HCEC 1CT (cell line): ENCODE results near the gene ZNF513.
"Not testable (repeated sequence)": the region's sequence is repeated elsewhere in the genome, so short reads cannot be mapped to it uniquely, and the experiment has no call there.

Source experiments
- DNase-seq: peaks from one replicate; pipeline ENCODE4 v3.0.0-alpha.2; 2017

Gene ZNF513

GRCh38 chr2:27380626-27381545, at the start of gene ZNF513:
Gene ZNF513, minus strand, starts transcription at chr2:27380734. Its CDS starts 208 bp downstream, at chr2:27380526.
- DNase-seq = peak; percentile 96

DNA sequence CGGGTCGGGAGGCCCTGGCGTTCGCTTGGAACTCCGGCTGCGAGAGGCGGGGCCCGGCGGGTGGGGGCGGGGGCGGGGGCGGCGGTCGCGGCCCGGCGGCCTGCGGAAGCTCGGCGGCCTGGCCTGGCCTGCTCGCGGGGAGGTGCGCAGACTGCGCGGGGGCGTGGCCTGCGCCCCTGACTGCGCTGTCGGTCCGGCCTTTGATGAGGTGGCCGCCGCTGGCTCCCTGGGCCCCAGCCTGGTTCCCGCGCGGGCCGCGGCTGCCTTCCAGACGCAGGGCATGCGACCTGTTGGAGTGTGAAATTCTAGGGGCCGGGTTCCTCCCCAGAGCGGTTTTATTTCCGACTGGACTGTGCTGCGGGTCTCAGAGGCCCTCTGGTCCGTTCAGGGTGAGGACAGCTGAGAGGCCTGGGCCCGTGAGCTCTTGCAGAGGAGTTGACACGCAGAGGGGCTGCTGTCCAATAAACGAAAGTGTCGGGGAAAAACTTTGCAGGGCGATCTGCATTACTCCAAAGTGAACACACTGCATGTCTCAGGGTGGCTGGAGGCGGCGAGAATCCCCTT, 48.5 kb upstream of the ZNF513 start:
- peak; percentile 88 for DNase-seq

- DNase-seq = peak; percentile 87
Observed at GRCh38 chr2:27428213-27428977, 47.9 kb upstream of the ZNF513 start, which contains the start of gene NRBP1. Gene NRBP1, plus strand, starts transcription at chr2:27428631. Its CDS starts 4,643 bp downstream, at chr2:27433274.

- DNase-seq = no peak
Observed at GRCh38 chr2:27427863-27428212, 47.3 kb upstream of the ZNF513 start.

DNA sequence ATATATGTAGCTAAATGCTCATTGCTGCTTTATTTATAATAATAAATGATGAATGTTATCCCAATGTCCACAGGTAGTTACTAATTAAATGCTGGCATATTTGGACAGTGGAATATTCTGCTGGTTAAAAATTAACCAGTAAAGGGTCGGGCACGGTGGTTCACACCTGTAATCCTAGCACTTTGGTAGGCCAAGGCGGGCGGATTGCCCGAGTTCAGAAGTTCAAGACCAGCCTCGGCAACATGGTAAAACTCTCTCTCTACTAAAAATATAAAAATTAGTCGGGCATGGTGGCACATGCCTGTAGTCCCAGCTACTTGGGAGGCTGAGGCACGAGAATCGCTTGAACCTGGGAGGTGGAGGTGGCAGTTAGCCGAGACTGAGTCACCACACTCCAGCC, 44.5 kb upstream of the ZNF513 start:
- not testable (repeated sequence) for DNase-seq

DNA sequence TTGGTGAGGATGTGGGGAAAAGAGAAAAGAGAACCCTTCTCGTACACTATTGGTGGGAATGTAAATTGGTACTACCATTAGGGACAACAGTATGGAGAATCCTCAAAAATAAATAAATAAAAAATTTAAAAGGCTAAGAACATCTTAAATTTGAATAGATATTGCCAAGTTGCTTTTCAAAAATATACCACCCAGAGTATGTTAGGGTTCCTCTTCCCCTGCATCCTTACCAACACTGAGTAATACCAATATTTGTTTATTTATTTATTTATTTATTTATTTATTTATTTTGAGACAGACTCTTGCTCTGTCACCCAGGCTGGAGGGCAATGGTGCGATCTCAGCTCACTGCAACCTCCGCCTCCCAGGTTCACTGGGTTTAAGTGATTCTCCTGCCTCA, 42.4 kb upstream of the ZNF513 start:
- no peak for DNase-seq

- no peak for DNase-seq
Observed at GRCh38 chr2:27421660-27422250, 41.2 kb upstream of the ZNF513 start.

DNA sequence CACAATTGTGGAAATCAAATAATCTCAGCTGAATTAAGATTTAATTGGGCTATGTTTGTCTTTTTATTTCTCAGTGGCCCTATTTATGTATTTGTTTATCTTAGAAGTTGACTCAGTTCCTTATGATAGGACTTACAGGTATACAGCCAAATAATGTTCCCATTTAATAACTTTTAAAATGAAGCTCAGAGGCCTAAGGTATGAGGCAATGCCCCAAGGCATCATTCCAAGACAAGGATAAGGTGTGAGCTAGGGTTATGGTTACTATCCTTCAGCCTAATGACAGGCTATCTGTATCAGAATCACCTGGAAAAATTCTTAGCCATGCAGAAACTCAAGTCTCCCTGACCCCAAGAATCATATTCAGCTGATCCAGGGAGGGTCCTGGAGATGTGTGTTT, 40.5 kb upstream of the ZNF513 start:
- no peak for DNase-seq

- no peak for DNase-seq
Observed at GRCh38 chr2:27416151-27416550, 35.6 kb upstream of the ZNF513 start.

DNA sequence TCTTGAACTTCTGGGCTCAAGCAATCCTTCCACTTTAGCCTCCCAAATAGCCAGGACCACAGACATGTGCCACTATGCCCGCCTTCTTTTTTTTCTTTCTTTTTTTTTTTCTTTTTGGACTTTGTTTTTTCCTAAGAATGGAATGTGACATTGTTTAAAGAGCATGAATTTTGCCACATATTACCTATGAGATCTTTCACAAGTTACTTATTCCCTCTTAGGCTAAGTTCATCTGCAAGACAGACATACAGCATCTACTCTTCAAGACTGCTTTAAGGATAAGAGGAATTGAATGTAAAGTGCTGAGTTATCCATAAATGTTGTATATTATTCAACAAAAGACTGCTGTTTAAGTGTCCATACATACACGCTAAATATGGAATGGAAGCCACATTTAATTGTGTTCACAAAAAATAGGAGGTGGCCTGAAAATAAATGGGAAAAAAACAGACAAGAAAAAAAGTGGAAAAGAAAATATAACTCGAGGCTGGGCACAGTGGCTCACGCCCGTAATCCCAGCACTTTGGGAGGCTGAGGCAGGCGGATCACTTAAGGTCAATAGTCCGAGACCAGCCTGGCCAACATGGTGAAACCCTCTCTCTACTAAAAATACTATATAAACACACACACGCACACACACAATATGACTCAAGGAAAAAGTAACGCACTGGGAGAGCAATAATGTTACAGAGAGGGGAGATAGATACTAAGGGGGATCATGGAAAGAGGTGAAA, 32.1 kb upstream of the ZNF513 start:
- no peak for DNase-seq

DNA sequence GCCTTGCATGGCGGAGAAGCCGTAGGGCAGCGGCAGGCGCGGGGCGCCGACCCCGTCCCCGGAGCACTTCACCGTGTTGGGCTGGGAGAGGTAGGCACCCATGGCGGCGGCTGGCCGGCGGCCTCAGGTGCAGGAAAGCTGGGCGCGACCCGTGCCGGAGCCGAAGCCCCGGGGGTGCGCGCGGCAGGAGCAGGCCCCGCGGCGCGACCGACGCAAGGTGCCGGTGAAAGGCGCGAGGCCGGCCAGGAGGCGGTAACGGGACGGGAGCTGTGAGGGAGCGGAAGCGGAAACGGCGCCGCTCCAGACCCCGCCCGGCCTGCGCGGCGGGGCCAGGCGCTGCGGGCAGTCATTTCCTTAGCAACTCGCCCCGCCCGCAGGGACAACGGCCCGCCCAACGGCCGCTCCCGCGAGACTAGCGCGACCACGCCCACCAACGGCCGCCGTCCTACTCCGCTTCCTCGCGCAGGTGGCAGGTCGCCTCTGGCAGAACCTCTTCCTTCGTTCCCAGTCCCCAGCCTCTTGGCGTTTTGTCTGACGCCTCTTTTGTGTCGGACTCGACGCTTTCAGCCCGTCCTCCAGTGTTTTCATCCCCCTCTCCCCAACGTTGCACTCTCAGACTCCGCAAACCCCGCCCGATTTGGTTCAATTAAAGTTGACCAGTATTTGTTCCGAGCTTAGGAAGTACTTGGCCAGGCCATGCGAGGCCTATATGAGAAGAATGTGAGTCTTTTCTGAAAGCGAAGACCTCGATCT, 29.0 kb upstream of the ZNF513 start, which contains the start of gene PPM1G:
TSS of gene PPM1G (minus strand) at position 271 of the 753 bp plus-strand sequence. CDS start at position 102, 169 bp downstream.
- DNase-seq = peak; percentile 92

GRCh38 chr2:27408601-27409320, 28.2 kb upstream of the ZNF513 start:
- DNase-seq = no peak

GRCh38 chr2:27407798-27408491, 27.4 kb upstream of the ZNF513 start:
- peak; percentile 49 for DNase-seq

- DNase-seq = no peak
Observed at GRCh38 chr2:27400348-27401135, 20.0 kb upstream of the ZNF513 start.

DNA sequence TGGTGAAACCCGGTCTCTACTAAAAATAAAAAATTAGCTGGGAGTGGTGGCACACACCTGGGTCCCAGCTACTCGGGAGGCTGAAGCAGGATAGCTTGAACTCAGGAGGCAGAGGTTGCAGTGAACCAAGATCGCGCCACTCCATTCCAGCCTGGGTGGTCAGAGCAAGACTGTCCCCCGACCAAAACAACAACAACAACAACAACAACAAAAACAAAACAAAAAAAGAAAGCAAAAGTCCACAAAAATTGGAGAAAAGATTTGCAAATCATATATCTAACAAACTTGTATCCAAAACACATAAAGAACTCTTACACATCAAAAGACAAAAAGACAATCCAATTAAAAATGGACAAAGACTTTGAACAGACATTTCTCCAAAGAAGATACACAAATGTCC, 18.4 kb upstream of the ZNF513 start:
- DNase-seq = no peak

DNA sequence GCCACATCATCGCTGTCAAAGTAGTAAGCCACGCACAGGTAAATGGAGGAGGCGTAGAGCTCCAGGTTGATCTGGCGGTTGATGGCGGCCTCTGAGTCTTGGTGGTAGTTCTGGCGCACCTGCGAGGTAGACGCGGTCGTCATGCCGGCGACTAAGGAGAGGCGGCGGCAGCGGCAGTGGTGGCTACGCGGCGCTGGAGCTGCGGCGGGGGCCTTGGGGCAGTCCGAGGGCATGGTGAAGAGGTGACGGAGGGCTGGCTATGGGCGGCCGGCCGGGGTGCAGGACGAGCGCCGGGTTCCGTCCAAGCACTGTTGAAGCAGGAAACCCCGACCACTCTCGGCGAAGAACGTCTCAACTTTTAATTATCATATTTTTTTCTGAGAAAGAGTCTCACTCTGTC, 12.7 kb upstream of the ZNF513 start:
- no peak for DNase-seq

- DNase-seq = no peak
Observed at GRCh38 chr2:27390822-27391679, 10.5 kb upstream of the ZNF513 start.

DNA sequence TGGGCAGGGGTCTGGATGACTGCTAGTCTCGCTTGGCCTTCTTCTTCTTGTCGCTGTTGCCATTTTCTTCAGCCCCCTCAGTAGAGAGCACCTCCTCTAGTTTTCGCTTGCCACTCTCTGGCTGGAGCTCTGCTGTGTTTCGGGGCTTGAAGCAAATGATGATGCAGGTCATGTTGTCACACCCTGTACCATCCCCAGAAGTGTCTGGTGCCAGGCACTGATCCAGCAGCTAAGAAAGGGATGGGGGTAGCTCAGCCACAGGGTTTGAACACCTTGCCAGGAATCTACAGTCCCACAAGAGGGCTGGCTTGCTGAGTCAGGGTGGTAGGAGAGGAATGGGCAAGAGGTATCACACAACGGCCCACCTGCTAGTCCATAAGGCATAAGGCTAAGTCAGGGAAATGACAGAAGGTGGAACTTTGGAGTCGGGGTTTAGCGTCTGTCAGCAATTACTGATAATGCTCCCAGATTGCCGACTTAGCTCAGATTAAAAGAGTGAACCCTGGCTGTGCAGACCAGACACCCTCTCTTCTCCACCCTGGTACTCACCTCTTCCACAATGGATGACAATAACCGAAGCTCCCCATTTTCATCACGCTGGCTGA, 1.1 kb upstream of the ZNF513 start:
- no peak for DNase-seq
